Thyroid gland (tissue), 4 donors: ENCODE results near the gene CDCA5. TPM values are rescaled to one million over a fixed set of nuclear protein-coding genes. Genes with fewer than 3 reads are reported as not detected.

Source experiments
- DNase-seq, 2 donors: peaks; one replicate each; pipeline ENCODE4 v3.0.0-alpha.2; 2019
- H3K27ac ChIP-seq, 3 donors: fragments of 200-600 bp; sonication (generic); 1 replicate in 2 of 3; 2 replicates in 1 of 3; pipeline ENCODE4 v1.5.1; 2016 to 2019; ENCODE audit warnings: mild to moderate bottlenecking in 1 of 3, moderate library complexity in 1 of 3
- H3K27me3 ChIP-seq: fragments of 200-600 bp; sonication (generic); one replicate; pipeline ENCODE4 v1.5.1; 2019
- H3K36me3 ChIP-seq, 2 donors: fragments of 200-600 bp; sonication (generic); one replicate each; pipeline ENCODE4 v1.5.1; 2016 to 2019
- H3K4me1 ChIP-seq, 2 donors: fragments of 200-600 bp; sonication (generic); one replicate each; pipeline ENCODE4 v1.5.1; 2017 to 2019
- H3K4me3 ChIP-seq, 3 donors: fragments of 200-600 bp; sonication (generic); replicated peaks in 1 of 3; 1 replicate in 2 of 3; 2 replicates in 1 of 3; pipeline ENCODE4 v1.5.1; 2016; ENCODE audit warnings: mild to moderate bottlenecking in 1 of 3
- H3K9me3 ChIP-seq: fragments of 200-600 bp; sonication (generic); one replicate; pipeline ENCODE4 v1.5.1; 2017
- CTCF ChIP-seq, 6 experiments: fragments of 200-600 bp in 3 of 6; fragments of 450-650 bp in 3 of 6; sonication (generic) in 3 of 6; IDR thresholded peaks; one replicate each; pipeline ENCODE4 v1.5.1; 2016 to 2019; ENCODE audit warnings: antibody characterized with exemption in 6 of 6, mild to moderate bottlenecking in 2 of 6, inconsistent platforms in 1 of 6, moderate library complexity in 1 of 6
- POLR2A ChIP-seq, 2 donors: fragments of 450-650 bp; IDR thresholded peaks; one replicate each; pipeline ENCODE4 v1.6.1; 2017; ENCODE audit warnings: antibody characterized with exemption in 2 of 2, mild to moderate bottlenecking in 2 of 2, moderate library complexity in 1 of 2
- WGBS, 2 donors: methylation state at CpG; one replicate each; pipeline ENCODE4 v1.1.5; 2017; 5-methylcytosine and 5-hydroxymethylcytosine counted together
- intact Hi-C: fragments of 100-400 bp; cut with DNase I; formaldehyde crosslinking; loops from one replicate; pipeline ENCODE4 v1.15.1; 2023
- total RNA-seq, 4 donors: library from RNA; depleted of rRNA; stranded (reverse); fragments of >200 nt; gene quantifications; one replicate each; pipeline ENCODE4 v1.2.3, GENCODE V29; 2016

Gene CDCA5
- total RNA-seq, 4 donors from 2014 or later = 0.71 to 1.8 (median 0.81) TPM; not detected in 1

GRCh38 chr11:65045728-65046127 is 38.1 kb downstream of the CDCA5 start:
- no peak for DNase-seq
- intact Hi-C loops = no loop called here
- TF ChIP-seq CTCF (IDR thresholded peaks at IDR 0.05) (no peak), POLR2A (IDR thresholded peaks at IDR 0.05) (no peak)
- Histone ChIP-seq H3K4me3 (no peak overlapping the region), H3K36me3 (no peaks in the 10 kb centered on the region), H3K27me3 (no peaks in the 10 kb centered on the region), H3K27ac (no peak overlapping the region), H3K9me3 (no peaks in the 10 kb centered on the region), H3K4me1 (peaks cover 3 to 7% of the 10 kb centered on the region in 2 donors)
- 86 to 89% methylated on average over 2 to 6 of the region's 7 CpGs for WGBS, 2 donors

- peaks cover 7 to 12% of the 10 kb centered on the region in 2 donors for H3K4me1 ChIP-seq
- intact Hi-C loops = no loop called here
- no peaks in the 10 kb centered on the region for H3K9me3 ChIP-seq
- DNase-seq = no peak
- no peaks in the 10 kb centered on the region for H3K27me3 ChIP-seq
- TF ChIP-seq POLR2A (IDR thresholded peaks at IDR 0.05) (no peak), CTCF (IDR thresholded peaks at IDR 0.05) (no peak)
- H3K27ac ChIP-seq = no peak overlapping the region
- WGBS, 2 donors = 85 to 100% methylated on average over 5 of the region's 5 CpGs
- no peak overlapping the region for H3K4me3 ChIP-seq
- no peaks in the 10 kb centered on the region for H3K36me3 ChIP-seq
These were observed 38.8 kb downstream of the CDCA5 start for GRCh38 chr11:65045061-65045460.

- TF ChIP-seq POLR2A (IDR thresholded peaks at IDR 0.05) = no peak
- no peak for TF ChIP-seq CTCF (IDR thresholded peaks at IDR 0.05)
- H3K27ac ChIP-seq = no peak overlapping the region
- intact Hi-C loops = no loop called here
- no peak overlapping the region for H3K4me3 ChIP-seq
- DNase-seq = peak in 1 of 2 donors; percentile 13
- H3K36me3 ChIP-seq = no peaks in the 10 kb centered on the region
- WGBS, 2 donors = 85 to 89% methylated on average over 13 to 22 of the region's 23 CpGs
- H3K4me1 ChIP-seq = peaks cover 7 to 13% of the 10 kb centered on the region in 2 donors
- no peaks in the 10 kb centered on the region for H3K27me3 ChIP-seq
- H3K9me3 ChIP-seq = no peaks in the 10 kb centered on the region
These were observed 39.8 kb downstream of the CDCA5 start for GRCh38 chr11:65043881-65044501.

- 91 to 92% methylated on average over 6 of the region's 6 CpGs for WGBS, 2 donors
These were observed 40.9 kb downstream of the CDCA5 start for GRCh38 chr11:65042891-65043290.

More at GRCh38 chr11:65042891-65043290, 40.9 kb downstream of the CDCA5 start:
- intact Hi-C loops = no loop called here
- DNase-seq = no peak
- peaks cover 7 to 13% of the 10 kb centered on the region in 2 donors for H3K4me1 ChIP-seq
- no peaks in the 10 kb centered on the region for H3K9me3 ChIP-seq
- peaks cover 0 to 6% of the 10 kb centered on the region in 2 donors for H3K36me3 ChIP-seq
- H3K27me3 ChIP-seq = no peaks in the 10 kb centered on the region
- TF ChIP-seq POLR2A (IDR thresholded peaks at IDR 0.05) (no peak), CTCF (IDR thresholded peaks at IDR 0.05) (no peak)
- H3K27ac ChIP-seq = no peak overlapping the region
- H3K4me3 ChIP-seq = no peak overlapping the region
